NOMO-1 (cell line): ENCODE results near the gene DCTN1.
A peak's percentile ranks its signal among the peaks of the same experiment; 100 is the strongest.
"Not testable (repeated sequence)": the region's sequence is repeated elsewhere in the genome, so short reads cannot be mapped to it uniquely, and the experiment has no call there.

ENCODE experiments used
- DNase-seq, 2 experiments: peaks; one replicate each; lab custom pipeline; 2025; ENCODE audit not compliant: unreplicated experiment in 2 of 2; lab: John Stamatoyannopoulos, UW

Gene DCTN1

GRCh38 chr2:74379851-74380789 is at the start of gene DCTN1:
Gene DCTN1, minus strand, starts transcription at chr2:74380311. Its CDS starts 274 bp downstream, at chr2:74380037.
- DNase-seq = no peak

GRCh38 chr2:74428675-74429074 is 48.6 kb upstream of the DCTN1 start:
- no peak for DNase-seq

DNA sequence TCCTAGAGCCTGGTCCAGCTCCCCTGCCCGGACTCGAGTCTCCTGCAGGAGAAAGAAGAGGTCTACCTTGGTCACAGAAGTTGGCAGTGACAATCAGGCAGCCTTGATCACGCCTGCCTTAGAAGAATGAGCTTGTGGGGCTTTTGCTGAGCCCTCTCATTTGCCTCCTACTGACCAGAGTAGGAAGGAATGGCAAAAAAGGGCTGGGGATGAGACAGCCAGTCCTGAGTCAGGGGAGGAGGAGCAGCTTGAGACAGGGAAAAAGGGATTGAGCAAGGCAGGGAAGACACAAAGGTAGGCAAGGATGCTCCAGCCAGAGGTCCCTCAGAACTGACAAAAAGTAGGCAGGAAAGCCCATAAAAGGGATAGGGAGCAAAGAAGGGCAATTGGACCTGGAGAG is 47.4 kb upstream of the DCTN1 start:
- DNase-seq = no peak

GRCh38 chr2:74426181-74426758 is 46.2 kb upstream of the DCTN1 start:
- DNase-seq = no peak

GRCh38 chr2:74425523-74425922 is 45.4 kb upstream of the DCTN1 start:
- no peak for DNase-seq

DNA sequence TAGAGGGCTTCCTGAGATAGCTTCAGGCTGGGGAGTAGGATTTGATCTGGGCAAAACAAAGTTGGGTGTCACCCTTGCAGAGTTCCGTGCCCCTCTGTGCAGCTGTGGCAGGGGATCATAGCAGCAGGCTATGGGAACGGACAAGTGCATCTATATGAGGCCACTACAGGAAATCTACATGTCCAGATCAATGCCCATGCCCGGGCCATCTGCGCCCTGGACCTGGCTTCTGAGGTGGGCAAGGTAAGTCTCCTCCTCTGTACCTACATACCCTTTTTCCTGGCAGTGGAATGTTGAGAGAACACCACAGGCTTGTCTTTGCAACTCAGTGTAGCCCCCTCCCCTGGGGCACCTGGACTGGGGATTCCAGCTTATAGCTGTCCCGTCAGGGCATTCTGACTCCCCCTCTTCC is 44.9 kb upstream of the DCTN1 start:
- DNase-seq = no peak

DNA sequence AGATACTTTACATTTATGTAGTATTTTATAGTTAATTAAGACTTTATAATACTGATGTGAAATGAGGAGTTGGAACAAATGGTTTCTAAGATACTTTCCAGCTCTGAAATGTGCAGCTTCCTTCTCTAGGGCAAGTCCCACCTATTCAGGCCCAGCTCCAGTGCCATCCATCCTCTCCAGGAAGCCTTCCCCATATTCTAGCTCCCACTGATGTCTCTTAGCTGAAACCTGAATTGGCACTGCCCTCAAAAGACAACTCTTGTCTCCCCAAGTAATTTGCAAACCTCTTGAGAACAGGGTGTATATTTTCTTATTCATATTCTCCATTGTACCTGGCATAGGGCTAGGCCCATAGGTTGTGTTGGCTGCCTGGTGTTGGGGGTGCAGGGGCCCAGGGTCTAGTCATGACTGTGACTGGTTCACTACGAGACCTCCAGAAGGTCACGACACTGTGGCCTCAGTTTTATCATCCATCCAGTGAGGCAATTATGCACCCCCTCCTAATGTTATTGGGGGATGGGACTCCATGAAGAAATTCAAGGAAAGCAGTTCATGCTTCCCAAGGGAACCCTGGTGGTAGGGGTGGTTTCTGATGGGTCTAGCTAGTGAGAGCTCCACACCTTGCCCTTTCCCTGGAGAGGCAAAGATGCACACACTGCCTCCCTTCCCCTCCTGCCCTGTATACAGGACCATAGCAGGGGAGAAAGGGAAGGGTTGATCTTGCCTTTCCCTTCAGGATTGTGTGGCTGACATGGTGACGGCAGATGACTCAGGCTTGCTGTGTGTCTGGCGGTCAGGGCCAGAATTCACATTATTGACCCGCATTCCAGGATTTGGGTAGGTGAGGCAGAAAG is 44.3 kb upstream of the DCTN1 start:
- DNase-seq = no peak

DNA sequence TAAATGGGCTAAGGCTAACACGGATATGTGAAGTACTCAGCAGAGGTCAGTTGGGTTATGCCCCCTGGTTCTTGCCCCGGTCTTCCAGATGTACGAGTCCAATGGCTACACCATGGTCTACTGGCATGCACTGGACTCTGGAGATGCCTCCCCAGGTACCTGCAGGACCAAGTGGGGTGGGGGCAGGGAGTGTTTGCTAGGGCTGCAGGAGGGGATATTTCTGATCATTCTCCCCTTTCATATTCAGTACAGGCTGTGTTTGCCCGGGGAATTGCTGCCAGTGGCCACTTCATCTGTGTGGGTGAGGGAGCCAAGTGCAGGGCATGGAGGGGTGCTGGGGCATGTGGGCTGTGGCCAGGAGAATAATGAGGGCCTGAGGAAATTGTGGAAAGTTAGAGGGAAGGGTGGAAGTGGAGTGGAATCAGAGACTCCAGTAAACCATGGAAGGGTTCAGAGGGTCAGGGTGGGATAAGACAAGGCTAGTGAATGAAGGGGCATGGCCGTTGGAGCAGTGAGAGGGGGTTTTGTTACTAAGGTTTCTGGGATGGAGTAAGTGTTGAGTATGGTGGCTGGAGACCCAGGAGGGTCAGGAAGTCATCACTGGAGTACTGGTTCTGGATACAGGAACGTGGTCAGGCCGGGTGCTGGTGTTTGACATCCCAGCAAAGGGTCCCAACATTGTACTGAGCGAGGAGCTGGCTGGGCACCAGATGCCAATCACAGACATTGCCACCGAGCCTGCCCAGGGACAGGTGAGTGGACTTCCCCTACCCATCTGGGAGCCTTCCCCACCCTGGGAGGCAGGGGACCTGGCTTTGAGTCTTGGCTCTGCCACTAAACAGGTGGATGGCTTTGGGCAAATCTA is 43.4 kb upstream of the DCTN1 start:
- DNase-seq = no peak

DNA sequence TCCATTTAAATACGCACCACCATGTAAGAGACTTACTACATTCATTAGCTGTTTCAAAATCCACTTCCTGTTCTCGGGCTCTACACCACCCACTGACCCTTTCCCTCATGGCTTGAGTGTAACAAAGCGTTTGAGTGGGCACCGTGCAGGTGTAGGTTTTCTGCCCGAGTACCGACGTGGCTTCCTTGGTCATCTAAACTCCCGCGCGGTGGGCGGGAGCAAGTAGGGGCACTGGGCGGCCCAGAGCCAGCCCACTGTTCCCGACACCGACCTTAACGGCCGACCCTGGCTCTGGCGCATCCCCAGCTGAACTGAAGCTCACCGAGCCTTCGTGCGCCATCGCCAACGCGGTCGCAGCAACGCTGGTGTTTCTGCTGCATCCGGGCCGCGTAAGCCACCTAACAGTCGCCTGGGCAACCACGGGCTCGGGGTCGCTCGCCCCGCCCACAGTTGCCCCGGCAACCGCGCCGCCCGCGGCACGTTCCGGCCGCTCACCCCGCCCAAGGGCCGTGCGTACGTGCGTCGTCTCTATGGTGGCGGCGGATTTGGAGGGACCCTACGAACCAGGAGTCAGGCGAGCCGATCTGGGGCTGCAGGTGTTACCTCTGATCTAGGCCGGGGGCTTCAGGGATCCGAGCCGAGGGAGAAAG is 41.2 kb upstream of the DCTN1 start, which contains the start of the genes C2orf81 and WDR54:
TSS of gene C2orf81 (minus strand) at position 399 of the 650 bp plus-strand sequence. CDS start at position 340, 59 bp downstream.
TSS of gene WDR54 (plus strand) at position 510 of the 650 bp plus-strand sequence. CDS start 424 bp downstream, outside the sequence.
- peak; percentile 89 to 95 for DNase-seq

DNA sequence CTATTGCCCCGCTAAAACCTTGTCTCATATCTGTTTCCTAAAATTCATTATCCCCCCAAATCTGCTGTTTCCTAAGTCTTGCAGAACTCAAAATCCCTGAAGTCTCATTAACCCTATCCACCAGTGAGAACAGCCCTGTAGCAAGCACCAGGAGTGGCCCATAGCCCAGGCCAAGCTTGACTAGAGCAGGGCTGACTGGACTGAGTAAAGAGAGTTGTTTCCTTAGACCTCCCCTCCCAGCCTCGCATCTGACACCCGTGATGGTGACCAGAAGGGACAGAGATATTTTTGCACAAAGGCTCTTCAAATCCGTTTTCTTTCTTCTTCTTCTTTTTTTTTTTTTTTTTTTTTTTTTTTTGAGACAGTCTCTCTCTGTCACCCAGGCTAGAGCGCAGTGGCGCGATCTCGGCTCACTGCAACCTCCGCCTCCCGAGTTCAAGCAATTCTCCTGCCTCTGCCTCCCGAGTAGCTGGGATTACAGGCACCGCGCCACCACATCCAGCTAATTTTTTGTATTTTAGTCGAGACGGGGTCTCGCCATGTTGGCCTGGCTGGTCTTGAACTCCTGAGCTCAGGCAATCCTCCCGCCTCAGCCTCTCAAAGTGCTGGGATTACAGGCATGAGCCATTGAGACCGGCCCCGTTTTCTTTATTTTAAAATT is 40.5 kb upstream of the DCTN1 start:
- DNase-seq = not testable (repeated sequence)

GRCh38 chr2:74420006-74420405 is 39.9 kb upstream of the DCTN1 start:
- no peak for DNase-seq

DNA sequence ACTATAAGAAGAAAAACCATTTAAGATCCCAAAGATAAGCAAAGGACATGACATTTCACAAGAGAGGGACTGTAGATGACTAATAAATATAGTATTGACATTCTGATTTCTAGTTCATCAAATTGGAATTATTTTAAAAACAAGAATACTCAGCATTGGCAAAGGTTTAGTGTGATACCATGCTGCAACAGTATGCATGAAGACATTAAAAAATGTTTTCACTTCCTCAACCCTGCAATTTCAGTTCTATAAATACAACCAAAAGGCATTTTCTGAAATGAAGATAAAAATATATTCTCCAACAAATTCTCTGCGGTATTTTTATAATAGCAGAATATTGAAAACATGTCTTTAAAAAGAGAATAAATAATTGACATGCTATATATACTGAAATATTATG is 39.2 kb upstream of the DCTN1 start:
- DNase-seq = peak in 1 of 2 experiments; percentile 50

- DNase-seq = peak in 1 of 2 experiments; percentile 18
These were observed 38.2 kb upstream of the DCTN1 start for GRCh38 chr2:74418312-74418711.

DNA sequence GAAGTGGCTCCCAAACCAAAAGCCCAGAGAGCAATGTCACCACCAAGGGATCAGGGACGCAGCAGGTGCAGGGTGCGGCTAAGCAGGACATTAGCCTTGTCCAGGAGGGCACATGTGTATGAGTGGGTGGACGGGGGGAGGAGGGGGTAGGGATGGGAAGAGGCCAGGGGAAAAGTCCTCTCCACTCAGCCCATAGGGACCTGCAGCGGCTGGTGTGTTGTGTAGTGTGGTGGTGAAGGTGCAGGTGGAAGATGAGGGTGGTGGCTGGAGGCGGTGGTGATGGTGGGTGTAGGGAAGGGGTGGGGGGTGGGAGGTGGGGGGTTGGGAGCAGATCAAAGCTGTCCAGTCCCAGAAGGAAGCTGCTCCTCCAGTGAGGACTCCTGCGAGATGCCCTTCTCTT is 37.7 kb upstream of the DCTN1 start:
- no peak for DNase-seq

GRCh38 chr2:74417197-74417596 is 37.1 kb upstream of the DCTN1 start:
- DNase-seq = no peak

- no peak for DNase-seq
These were observed 36.7 kb upstream of the DCTN1 start for GRCh38 chr2:74416778-74417177.

DNA sequence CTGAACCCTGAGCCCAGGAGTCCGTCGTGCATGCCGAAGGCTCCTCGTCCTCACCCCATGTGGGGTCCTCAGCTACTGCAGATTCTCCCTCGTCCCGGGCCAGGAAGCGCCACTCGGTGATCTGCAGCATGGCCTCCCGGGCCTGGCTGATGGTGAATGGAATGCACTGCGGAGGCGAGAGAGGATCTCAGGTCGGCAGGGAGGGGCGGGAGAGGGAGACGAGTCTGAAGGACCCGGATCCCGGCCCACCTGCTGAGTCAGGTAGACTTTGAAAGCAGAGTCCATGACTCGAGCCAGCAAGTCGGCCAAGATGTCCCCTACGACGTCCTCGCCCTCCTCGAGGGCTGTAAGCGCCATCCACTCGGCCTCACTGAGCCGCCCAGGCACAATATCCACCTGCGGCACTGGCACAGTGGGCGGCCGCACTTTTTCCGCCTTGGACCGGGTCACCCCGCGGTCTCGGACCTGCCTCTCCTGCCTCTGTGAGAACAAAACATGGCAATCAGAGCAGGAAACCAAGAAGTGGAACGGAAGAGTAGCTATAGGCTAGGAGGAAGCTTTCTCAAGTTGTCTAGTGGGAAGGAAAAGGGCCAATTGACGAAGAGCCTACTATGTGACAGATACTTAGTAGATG is 35.8 kb upstream of the DCTN1 start:
- DNase-seq = no peak
